H9 (cell line): Measurements from ENCODE around the gene C11orf24. TPM values are rescaled to one million over a fixed set of nuclear protein-coding genes. Genes with fewer than 3 reads are reported as not detected.

Source experiments
- DNase-seq: peaks from one replicate; pipeline ENCODE4 v3.0.0-alpha.2; 2017
- H2AFZ ChIP-seq: one replicate; pipeline ENCODE4 v1.6.1; 2013; ENCODE audit warnings: mild to moderate bottlenecking, low read length, control low read depth, moderate library complexity
- H2AK5ac ChIP-seq: 2 replicates; pipeline ENCODE4 v1.6.1; 2013; ENCODE audit warnings: low read length, control low read depth, mixed read lengths; ENCODE audit not compliant: insufficient read length
- H2BK120ac ChIP-seq: one replicate; pipeline ENCODE4 v1.6.1; 2013; ENCODE audit warnings: low read depth, mild to moderate bottlenecking, low read length, control low read depth, inconsistent platforms; ENCODE audit not compliant: poor library complexity, severe bottlenecking
- H2BK12ac ChIP-seq: 2 replicates; pipeline ENCODE4 v1.6.1; 2013; ENCODE audit warnings: low read length, control low read depth, mixed read lengths, low read depth; ENCODE audit not compliant: insufficient read length
- H2BK15ac ChIP-seq: 2 replicates; pipeline ENCODE4 v1.6.1; 2013; ENCODE audit warnings: low read depth, low read length, control low read depth
- H2BK20ac ChIP-seq: one replicate; pipeline ENCODE4 v1.6.1; 2013; ENCODE audit warnings: low read depth, mild to moderate bottlenecking, low read length, control low read depth, inconsistent platforms; ENCODE audit not compliant: poor library complexity, severe bottlenecking
- H2BK5ac ChIP-seq: 2 replicates; pipeline ENCODE4 v1.6.1; 2013; ENCODE audit warnings: low read length, control low read depth, mixed read lengths; ENCODE audit not compliant: insufficient read length
- H3K14ac ChIP-seq: 2 replicates; pipeline ENCODE4 v1.6.1; 2013; ENCODE audit warnings: low read length, control low read depth; ENCODE audit not compliant: insufficient read depth
- H3K18ac ChIP-seq: 2 replicates; pipeline ENCODE4 v1.6.1; 2013; ENCODE audit warnings: low read depth, mild to moderate bottlenecking, mixed read lengths, low read length, control low read depth; ENCODE audit not compliant: insufficient read length
- H3K23ac ChIP-seq: 2 replicates; pipeline ENCODE4 v1.6.1; 2013; ENCODE audit warnings: low read length, control low read depth, mixed read lengths, low read depth; ENCODE audit not compliant: insufficient read length
- H3K23me2 ChIP-seq: 2 replicates; pipeline ENCODE4 v1.6.1; 2013; ENCODE audit warnings: low read depth, mild to moderate bottlenecking, mixed read lengths, low read length, control low read depth; ENCODE audit not compliant: insufficient read length, poor library complexity, severe bottlenecking
- H3K27ac ChIP-seq: 2 replicates; pipeline ENCODE4 v1.5.1; 2013; ENCODE audit warnings: low read length, control low read depth, mixed read lengths, low read depth; ENCODE audit not compliant: insufficient read length
- H3K27me3 ChIP-seq: 2 replicates; pipeline ENCODE4 v1.6.1; 2013; ENCODE audit warnings: low read length, control low read depth, inconsistent platforms; ENCODE audit not compliant: insufficient read depth
- H3K4ac ChIP-seq: 2 replicates; pipeline ENCODE4 v1.6.1; 2013; ENCODE audit warnings: low read depth, mild to moderate bottlenecking, control low read depth, inconsistent platforms, low read length, moderate library complexity
- H3K4me1 ChIP-seq: 2 replicates; pipeline ENCODE4 v1.6.1; 2013; ENCODE audit warnings: low read length, control low read depth, inconsistent platforms; ENCODE audit not compliant: insufficient read depth
- H3K4me2 ChIP-seq: 2 replicates; pipeline ENCODE4 v1.6.1; 2013; ENCODE audit warnings: low read length, control low read depth, mixed read lengths; ENCODE audit not compliant: insufficient read length, insufficient read depth
- H3K56ac ChIP-seq: 2 replicates; pipeline ENCODE4 v1.6.1; 2013; ENCODE audit warnings: low read depth, mild to moderate bottlenecking, mixed read lengths, low read length, control low read depth; ENCODE audit not compliant: insufficient read length
- H3K79me1 ChIP-seq: 2 replicates; pipeline ENCODE4 v1.6.1; 2013; ENCODE audit warnings: low read depth, mild to moderate bottlenecking, moderate library complexity, low read length, control low read depth, inconsistent platforms; ENCODE audit not compliant: insufficient read depth, poor library complexity, severe bottlenecking
- H3K79me2 ChIP-seq: 2 replicates; pipeline ENCODE4 v1.6.1; 2013; ENCODE audit warnings: low read length, control low read depth, inconsistent platforms; ENCODE audit not compliant: insufficient read depth
- H3K9ac ChIP-seq: 2 replicates; pipeline ENCODE4 v1.6.1; 2013; ENCODE audit warnings: low read length, control low read depth, mixed read lengths; ENCODE audit not compliant: insufficient read length; ENCODE audit errors: extremely low read depth
- H3K9me3 ChIP-seq: one replicate; pipeline ENCODE4 v1.6.1; 2013; ENCODE audit warnings: low read depth, low read length, inconsistent platforms; ENCODE audit not compliant: control insufficient read depth
- H3T11ph ChIP-seq: one replicate; pipeline ENCODE4 v1.6.1; 2013; ENCODE audit warnings: mild to moderate bottlenecking, low read length, control low read depth, inconsistent platforms
- H4K20me1 ChIP-seq: one replicate; pipeline ENCODE4 v1.6.1; 2013; ENCODE audit not compliant: control insufficient read depth, insufficient read length, insufficient read depth
- H4K5ac ChIP-seq: 2 replicates; pipeline ENCODE4 v1.6.1; 2013; ENCODE audit warnings: low read depth, mild to moderate bottlenecking, mixed read lengths, low read length, control low read depth; ENCODE audit not compliant: insufficient read length
- H4K8ac ChIP-seq: replicated peaks from 2 replicates; pipeline ENCODE4 v1.6.1; 2013; ENCODE audit warnings: low read length, control low read depth, mixed read lengths, low read depth; ENCODE audit not compliant: insufficient read length
- H4K91ac ChIP-seq: 2 replicates; pipeline ENCODE4 v1.6.1; 2013; ENCODE audit warnings: low read depth, mild to moderate bottlenecking, moderate library complexity, mixed read lengths, low read length, control low read depth; ENCODE audit not compliant: insufficient read length
- H3K27ac Mint-ChIP-seq, 3 experiments: 2 replicates in 2 of 3; 3 replicates in 1 of 3; pipeline ENCODE4 v1.8.0; 2020 to 2021; ENCODE audit warnings: mixed read lengths in 3 of 3, mild to moderate bottlenecking in 1 of 3, moderate library complexity in 1 of 3
- H3K27me3 Mint-ChIP-seq: 2 replicates; pipeline ENCODE4 v1.8.0; 2021; ENCODE audit warnings: low read depth, mild to moderate bottlenecking, moderate library complexity, mixed read lengths
- H3K36me3 Mint-ChIP-seq, 3 experiments: 2 replicates in 2 of 3; 3 replicates in 1 of 3; pipeline ENCODE4 v1.8.0; 2020 to 2021; ENCODE audit warnings: low read depth in 3 of 3, mixed read lengths in 3 of 3; ENCODE audit not compliant: insufficient read depth in 1 of 3
- H3K4me1 Mint-ChIP-seq, 2 experiments: 2 replicates each; pipeline ENCODE4 v1.8.0; 2020; ENCODE audit warnings: mixed read lengths in 2 of 2
- H3K4me3 Mint-ChIP-seq, 2 experiments: 2 replicates in 1 of 2; 3 replicates in 1 of 2; pipeline ENCODE4 v1.8.0; 2020 to 2021; ENCODE audit warnings: mild to moderate bottlenecking in 2 of 2, mixed read lengths in 2 of 2, moderate library complexity in 1 of 2
- H3K9me3 Mint-ChIP-seq, 2 experiments: 2 replicates in 1 of 2; 3 replicates in 1 of 2; pipeline ENCODE4 v1.8.0; 2020; ENCODE audit warnings: mild to moderate bottlenecking in 2 of 2, mixed read lengths in 2 of 2, moderate library complexity in 1 of 2
- CTCF ChIP-seq: fragments of 200-600 bp; sonication (generic); conservative IDR thresholded peaks from 3 replicates; pipeline ENCODE4 v1.8.0; 2021; ENCODE audit warnings: antibody characterized with exemption, mild to moderate bottlenecking
- WGBS: extraction: QIAGEN DNeasy Blood & Tissue Kit; methylation state at CpG from one replicate; pipeline ENCODE4 v1.1.7; 2013; ENCODE audit warnings: missing lambda C conversion rate, low lambda C conversion rate, mixed read lengths; ENCODE audit not compliant: insufficient read length; ENCODE audit errors: extremely low coverage; 5-methylcytosine and 5-hydroxymethylcytosine counted together
- total RNA-seq: library from RNA; stranded (reverse); gene quantifications from 2 replicates; pipeline ENCODE4 v1.2.1, GENCODE V29; 2021

Gene C11orf24
- total RNA-seq, 1 experiment from 2014 or later, result 46.8 TPM

- H2BK12ac ChIP-seq, result no peak overlapping the region
- no peak overlapping the region for H2BK20ac ChIP-seq
- H2BK120ac ChIP-seq, result no peak overlapping the region
- H3K9ac ChIP-seq, result no peak overlapping the region
- H4K5ac ChIP-seq, result no peak overlapping the region
- H4K20me1 ChIP-seq, result no peaks in the 10 kb centered on the region
- no peak overlapping the region for H3K23ac ChIP-seq
- no peak overlapping the region for H3K14ac ChIP-seq
- no peak overlapping the region for H2BK5ac ChIP-seq
- H3T11ph ChIP-seq, result no peak overlapping the region
- H3K4me1 Mint-ChIP-seq, result peaks cover 0 to 5% of the 10 kb centered on the region in 2 experiments; a peak in 2 of 4 replicates
- H3K79me1 ChIP-seq, result no peaks in the 10 kb centered on the region
- H3K4ac ChIP-seq, result no peak overlapping the region
- H3K9me3 Mint-ChIP-seq, result peaks cover 4 to 11% of the 10 kb centered on the region in 2 experiments; a peak in 4 of 5 replicates
- peaks cover 12% of the 10 kb centered on the region for H3K27me3 Mint-ChIP-seq
- no peak overlapping the region for H4K8ac ChIP-seq
- no peak overlapping the region for H2BK15ac ChIP-seq
- H2AFZ ChIP-seq, result no peak overlapping the region
- no peaks in the 10 kb centered on the region for H3K9me3 ChIP-seq
- no peak overlapping the region for H3K56ac ChIP-seq
- H3K27ac Mint-ChIP-seq, result no peak overlapping the region
- H3K23me2 ChIP-seq, result no peaks in the 10 kb centered on the region
- no peak for TF ChIP-seq CTCF
- H3K79me2 ChIP-seq, result no peaks in the 10 kb centered on the region
- H3K4me3 Mint-ChIP-seq, result no peak overlapping the region
- WGBS, result no CpG with 5 or more reads among the region's 9 CpGs
- H3K4me2 ChIP-seq, result no peak overlapping the region
- H4K91ac ChIP-seq, result no peak overlapping the region
- DNase-seq, result no peak
- H2AK5ac ChIP-seq, result no peak overlapping the region
- H3K18ac ChIP-seq, result no peak overlapping the region
- no peak overlapping the region for H3K27ac ChIP-seq
- no peaks in the 10 kb centered on the region; a peak in 1 of 7 replicates for H3K36me3 Mint-ChIP-seq
- no peaks in the 10 kb centered on the region for H3K27me3 ChIP-seq
- H3K4me1 ChIP-seq, result no peaks in the 10 kb centered on the region
Observed at GRCh38 chr11:68226421-68226820, 45.4 kb downstream of the C11orf24 start.
